ENCODE measurements around the gene TAX1BP3. TPM values are rescaled to one million over a fixed set of nuclear protein-coding genes. Genes with fewer than 3 reads are reported as not detected.

TAX1BP3 gene
- 150 and 163 TPM in 2 replicates for total RNA-seq

GRCh38 chr17:3668279-3669084 is at the start of gene TAX1BP3, which contains the start of gene EMC6:
TSS of gene TAX1BP3 (minus strand) at chr17:3668578. CDS start at chr17:3668526, 52 bp downstream.
TSS of gene EMC6 (plus strand) at chr17:3668812. CDS start at chr17:3669147, 335 bp downstream.

GRCh38 chr17:3695723-3696411 is 27.5 kb upstream of the TAX1BP3 start, which contains the start of gene P2RX5:
TSS of gene P2RX5 (minus strand) at chr17:3696155. CDS start at chr17:3696005, 150 bp downstream.

GRCh38 chr17:3636154-3636907 is 32.0 kb downstream of the TAX1BP3 start, which contains the start of the genes CTNS and SHPK:
TSS of gene CTNS (plus strand) at chr17:3636760. CDS start at chr17:3640207, 3,447 bp downstream.
TSS of gene SHPK (minus strand) at chr17:3636250. CDS start at chr17:3636219, 31 bp downstream.

Other genes with a start within 250 kb of the TAX1BP3 start
- not detected in 2 replicates for gene OR1E2, start 234.7 kb downstream of the TAX1BP3 start, total RNA-seq
- gene SPATA22, start 196.8 kb downstream of the TAX1BP3 start, total RNA-seq: not detected in 2 replicates
- not detected in 2 replicates for gene ASPA, start 192.6 kb downstream of the TAX1BP3 start, total RNA-seq
- 0.36 and 5.5 TPM in 2 replicates for gene TRPV3, start 110.8 kb downstream of the TAX1BP3 start, total RNA-seq
- gene TRPV1, start 59.2 kb downstream of the TAX1BP3 start, total RNA-seq: 1.0 and 3.1 TPM in 2 replicates
- 6.2 and 9.5 TPM in 2 replicates for gene SHPK, start 32.3 kb downstream of the TAX1BP3 start, total RNA-seq
- gene CTNS, start 31.8 kb downstream of the TAX1BP3 start, total RNA-seq: 24.6 and 32.1 TPM in 2 replicates
- gene EMC6, start 234 bp upstream of the TAX1BP3 start, total RNA-seq: 12.0 and 26.3 TPM in 2 replicates
- 1.4 and 4.3 TPM in 2 replicates for gene P2RX5, start 27.6 kb upstream of the TAX1BP3 start, total RNA-seq
- gene HASPIN, start 55.3 kb upstream of the TAX1BP3 start, total RNA-seq: 0.34 and 0.50 TPM in 2 replicates
- gene ITGAE, start 132.6 kb upstream of the TAX1BP3 start, total RNA-seq: 10.9 and 23.2 TPM in 2 replicates
- 15.0 and 32.6 TPM in 2 replicates for gene NCBP3, start 177.7 kb upstream of the TAX1BP3 start, total RNA-seq
- gene CAMKK1, start 224.5 kb upstream of the TAX1BP3 start, total RNA-seq: 1.4 and 4.1 TPM in 2 replicates
- gene P2RX1, start 247.9 kb upstream of the TAX1BP3 start, total RNA-seq: not detected in 2 replicates